HepG2 (cell line): Measurements from ENCODE around the gene ANKRD52. TPM values are rescaled to one million over a fixed set of nuclear protein-coding genes. Genes with fewer than 3 reads are reported as not detected.
A peak's percentile ranks its signal among the peaks of the same experiment; 100 is the strongest.

Experiments
- CTCF ChIP-seq: sonication (generic); formaldehyde crosslinking; IDR thresholded peaks from 2 replicates; pipeline ENCODE4 v1.5.0; 2020; ENCODE audit warnings: mild to moderate bottlenecking, missing genetic modification reagents, moderate library complexity
- MXD4 ChIP-seq: IDR thresholded peaks from 2 replicates; pipeline ENCODE4 v1.6.1; 2016; ENCODE audit warnings: mild to moderate bottlenecking, missing biosample characterization, missing genetic modification reagents
- NKX3-1 ChIP-seq: sonication (generic); formaldehyde crosslinking; IDR thresholded peaks from 2 replicates; pipeline ENCODE4 v1.5.0; 2020; ENCODE audit warnings: missing genetic modification reagents
- THRA ChIP-seq: sonication (generic); formaldehyde crosslinking; IDR thresholded peaks from 2 replicates; pipeline ENCODE4 v1.4.0; 2020; ENCODE audit warnings: missing genetic modification reagents, borderline replicate concordance
- USF2 ChIP-seq, 2 experiments: sonication (generic) in 1 of 2; formaldehyde crosslinking in 1 of 2; IDR thresholded peaks; 2 replicates each; pipeline versions ENCODE4 v1.5.1 to v1.6.1; 2011 to 2020; ENCODE audit warnings: borderline replicate concordance in 1 of 2, low read depth in 1 of 2, low read length in 1 of 2, mild to moderate bottlenecking in 1 of 2, missing genetic modification reagents in 1 of 2, moderate library complexity in 1 of 2
- ZMAT5 ChIP-seq: sonication (generic); formaldehyde crosslinking; IDR thresholded peaks from 2 replicates; pipeline ENCODE4 v1.5.0; 2020; ENCODE audit warnings: mild to moderate bottlenecking, low read depth, missing genetic modification reagents, borderline replicate concordance
- ZNF20 ChIP-seq: sonication (generic); formaldehyde crosslinking; IDR thresholded peaks from 2 replicates; pipeline ENCODE4 v1.4.0; 2020; ENCODE audit warnings: mild to moderate bottlenecking, moderate library complexity, missing genetic modification reagents
- ZNF207 ChIP-seq: fragments of 450-650 bp; IDR thresholded peaks from 2 replicates; pipeline ENCODE4 v1.6.1; 2016; ENCODE audit warnings: antibody characterized with exemption, borderline replicate concordance
- ZNF605 ChIP-seq: sonication (generic); formaldehyde crosslinking; IDR thresholded peaks from 2 replicates; pipeline ENCODE4 v1.8.0; 2022; ENCODE audit warnings: mild to moderate bottlenecking, missing genetic modification reagents
- ZNF646 ChIP-seq: sonication (generic); formaldehyde crosslinking; IDR thresholded peaks from 2 replicates; pipeline ENCODE4 v1.9.0; 2021; ENCODE audit warnings: mild to moderate bottlenecking, missing genetic modification reagents
- polyA plus RNA-seq, 8 experiments: library from polyadenylated mRNA; depleted of rRNA in 3 of 8; stranded (reverse) in 7 of 8; unstranded in 1 of 8; fragments of >200 nt; fragmentation: Illumina TruSeq in 4 of 8; extraction: Trizol in 4 of 8; gene quantifications; 2 replicates each; pipeline versions ENCODE4 v1.2.1 to v1.2.3, GENCODE V29; 2011 to 2016; ENCODE audit warnings: low read depth in 4 of 8, missing spikeins in 1 of 8, mixed read lengths in 1 of 8; ENCODE audit not compliant: insufficient read depth in 1 of 8
- total RNA-seq, 5 experiments: library from RNA; depleted of rRNA; stranded (reverse); fragments of >200 nt; fragmentation: Illumina TruSeq; extraction: Trizol; gene quantifications; 2 replicates each; pipeline ENCODE4 v1.2.3, GENCODE V29; 2016; ENCODE audit warnings: low read depth in 1 of 5

ANKRD52 gene
- total and polyA plus RNA-seq, 2 of the 13 experiments (the other 11 are each of a cell fraction or from before 2014, with no cell fraction given), result 7.8 to 9.2 TPM

GRCh38 chr12:56189918-56190694 lies 68.1 kb downstream of the ANKRD52 start (continued):
- TF ChIP-seq MXD4 (CRISPR knock-in tag) (no peak), ZNF207 (no peak), NKX3-1 (CRISPR knock-in tag) (no peak; the same call in 1 of the 2 replicates), ZNF646 (CRISPR knock-in tag) (no peak), ZNF605 (CRISPR knock-in tag) (no peak), ZMAT5 (CRISPR knock-in tag) (no peak), ZNF20 (CRISPR knock-in tag) (no peak), USF2 (IDR thresholded peaks at IDR 0.05; ENCODE audit: low read depth, low read length) (no peak), USF2 (CRISPR knock-in tag; IDR thresholded peaks at IDR 0.05; ENCODE audit: borderline replicate concordance) (no peak), CTCF (CRISPR knock-in tag) (peak; percentile 36; the same call in 1 of the 2 replicates), THRA (0 out of 2 replicates have a peak, but pooled peaks have one; percentile 44)
